ENCODE results near the gene FADS2.

FADS2 gene

DNA sequence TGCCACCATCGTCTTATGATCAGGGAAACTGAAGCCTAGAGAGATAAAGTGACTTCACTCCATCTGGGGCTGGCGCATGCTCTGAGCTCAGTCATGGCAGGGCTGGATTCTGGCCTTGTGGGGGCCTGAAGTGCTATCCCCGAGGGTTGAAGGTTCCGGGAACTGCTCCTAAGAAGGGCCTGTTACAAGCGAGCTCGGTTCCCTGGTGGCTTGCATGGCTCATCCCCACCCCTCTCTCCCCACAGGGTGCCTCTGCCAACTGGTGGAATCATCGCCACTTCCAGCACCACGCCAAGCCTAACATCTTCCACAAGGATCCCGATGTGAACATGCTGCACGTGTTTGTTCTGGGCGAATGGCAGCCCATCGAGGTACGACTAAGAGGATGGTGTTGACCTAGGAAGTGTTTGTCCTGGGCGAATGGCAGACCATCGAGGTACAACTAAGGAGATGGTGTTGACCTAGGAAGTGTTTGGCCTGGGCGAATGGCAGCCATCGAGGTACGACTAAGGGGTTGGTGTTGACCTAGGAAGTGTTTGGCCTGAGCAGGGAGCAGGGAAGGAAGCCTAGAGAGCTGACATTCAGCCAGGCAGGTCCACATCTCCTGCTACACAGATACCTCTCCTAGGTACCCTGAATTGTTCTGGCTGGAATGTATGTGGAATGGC is 19.9 kb downstream of the FADS2 start:
- DNase-seq (ENCODE audit: low read depth) = no peak

- no peak for DNase-seq (ENCODE audit: low read depth)
Observed at GRCh38 chr11:61848631-61849030, 20.5 kb downstream of the FADS2 start.

DNA sequence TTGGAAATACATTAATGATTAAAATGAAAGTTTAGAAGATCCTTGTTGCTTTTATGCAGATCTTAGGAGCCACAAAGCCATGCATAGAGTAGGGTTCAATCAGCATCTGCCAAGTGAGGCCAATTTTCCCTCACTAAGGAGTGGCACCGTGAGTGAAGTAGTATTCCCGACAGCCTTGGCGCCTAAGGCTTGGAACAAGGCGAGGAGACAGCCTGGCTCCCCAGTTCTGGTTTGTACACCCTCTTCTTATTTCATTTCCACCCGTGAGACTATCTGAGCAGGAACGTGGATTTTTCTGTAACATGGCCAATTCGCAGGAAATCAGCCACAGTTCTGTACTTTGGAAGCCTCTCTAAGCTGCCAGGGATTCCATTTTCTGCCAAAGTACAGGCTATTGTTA is 22.6 kb downstream of the FADS2 start:
- DNase-seq (ENCODE audit: low read depth) = no peak

DNA sequence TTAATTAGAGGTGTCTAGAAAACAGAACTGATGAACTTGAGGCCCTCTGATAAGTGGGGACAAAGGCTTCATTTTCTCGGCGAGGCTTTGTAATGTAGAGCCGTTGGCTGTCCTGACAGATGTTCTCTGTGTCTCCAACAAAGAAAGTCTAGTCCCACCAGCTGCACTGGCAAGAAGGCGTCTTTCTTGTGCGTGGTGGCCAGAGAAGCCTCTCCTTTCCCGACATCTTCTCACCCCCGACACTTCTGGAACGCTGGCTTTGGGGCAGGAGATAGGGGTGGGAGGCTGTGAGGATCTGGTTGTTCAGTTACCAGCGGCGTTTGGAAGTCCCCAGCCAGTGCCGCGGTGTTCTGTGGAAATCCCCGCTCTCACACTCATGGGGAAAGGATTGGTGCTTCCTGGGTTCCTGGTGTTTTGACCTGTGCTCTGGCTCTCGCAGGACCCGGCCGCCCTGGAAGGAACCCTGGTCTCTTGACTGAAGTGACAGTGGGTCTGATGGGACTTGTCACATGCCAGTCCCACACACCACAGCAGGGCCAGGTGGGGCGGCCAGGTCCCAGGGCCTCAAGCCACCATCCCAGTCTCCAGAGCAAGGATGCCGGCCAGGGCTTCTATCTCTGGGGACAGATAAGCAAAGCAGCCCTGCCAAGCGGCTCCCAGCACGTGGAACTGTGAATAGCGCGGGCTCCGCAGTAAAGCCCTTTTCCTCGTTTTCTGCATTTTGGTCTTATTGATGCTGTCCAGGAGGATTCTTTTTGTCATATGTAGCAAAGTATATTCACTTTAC is 23.2 kb downstream of the FADS2 start:
- no peak for DNase-seq (ENCODE audit: low read depth)

DNA sequence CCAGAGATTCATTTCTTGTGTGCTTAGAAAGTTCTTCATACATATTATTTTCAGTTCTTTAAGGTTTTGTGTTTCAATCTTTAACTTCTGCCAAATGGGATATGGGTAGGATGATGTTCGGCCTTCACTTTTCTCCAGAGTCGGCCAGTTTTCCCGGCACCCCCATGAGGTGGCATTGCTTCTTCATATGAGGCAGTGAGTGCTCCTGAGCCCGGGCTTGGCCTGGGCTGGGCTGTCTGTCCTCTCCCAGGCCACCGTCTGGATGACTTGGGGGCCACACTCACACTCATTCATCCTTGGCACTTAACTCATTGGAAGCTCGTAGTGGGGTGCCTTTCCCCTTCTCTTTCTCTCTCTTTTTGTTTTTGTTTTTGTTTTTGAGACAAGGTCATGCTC is 23.8 kb downstream of the FADS2 start:
- no peak for DNase-seq (ENCODE audit: low read depth)

GRCh38 chr11:61853698-61854169 is 25.6 kb downstream of the FADS2 start:
- no peak for DNase-seq (ENCODE audit: low read depth)

- no peak for DNase-seq (ENCODE audit: low read depth)
Observed at GRCh38 chr11:61854206-61854895, 26.3 kb downstream of the FADS2 start.

GRCh38 chr11:61854966-61855714 is 27.0 kb downstream of the FADS2 start:
- no peak for DNase-seq (ENCODE audit: low read depth)

DNA sequence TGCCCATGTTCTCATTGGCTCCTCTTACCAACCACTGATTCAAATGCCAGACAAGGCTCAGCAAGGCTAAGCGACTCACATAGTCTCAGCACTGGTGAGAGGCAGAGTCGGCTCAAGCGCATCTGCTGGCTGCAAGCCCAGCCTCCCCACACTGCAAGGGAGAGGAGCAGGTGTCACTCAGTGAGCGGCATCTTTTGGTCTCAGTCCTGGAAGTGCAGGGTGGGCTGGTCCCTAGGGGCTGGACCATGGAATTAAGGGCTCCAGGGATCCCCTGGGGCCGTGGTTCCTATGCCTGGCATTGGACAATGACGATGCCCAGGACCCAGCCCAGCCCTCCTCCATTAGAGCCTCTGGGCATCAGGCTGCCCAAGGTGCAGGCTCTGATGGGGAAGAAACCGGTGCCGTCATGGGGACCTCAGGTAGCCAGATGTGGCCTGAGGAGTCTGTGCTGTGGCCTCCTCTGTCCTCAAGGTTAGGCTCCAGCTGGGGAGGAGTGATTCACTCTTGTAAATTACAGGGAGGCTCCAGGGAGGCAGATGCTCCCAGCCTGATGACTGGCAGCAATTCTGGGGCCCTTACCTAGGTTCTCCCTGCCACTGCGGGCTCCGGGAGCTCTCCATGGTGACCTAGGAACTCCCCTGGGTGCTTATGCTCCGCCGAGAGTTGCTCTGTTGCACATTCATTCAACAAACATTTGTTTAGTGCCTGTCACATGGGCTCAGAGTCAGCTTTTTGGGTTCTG is 28.0 kb downstream of the FADS2 start:
- DNase-seq (ENCODE audit: low read depth) = no peak

DNA sequence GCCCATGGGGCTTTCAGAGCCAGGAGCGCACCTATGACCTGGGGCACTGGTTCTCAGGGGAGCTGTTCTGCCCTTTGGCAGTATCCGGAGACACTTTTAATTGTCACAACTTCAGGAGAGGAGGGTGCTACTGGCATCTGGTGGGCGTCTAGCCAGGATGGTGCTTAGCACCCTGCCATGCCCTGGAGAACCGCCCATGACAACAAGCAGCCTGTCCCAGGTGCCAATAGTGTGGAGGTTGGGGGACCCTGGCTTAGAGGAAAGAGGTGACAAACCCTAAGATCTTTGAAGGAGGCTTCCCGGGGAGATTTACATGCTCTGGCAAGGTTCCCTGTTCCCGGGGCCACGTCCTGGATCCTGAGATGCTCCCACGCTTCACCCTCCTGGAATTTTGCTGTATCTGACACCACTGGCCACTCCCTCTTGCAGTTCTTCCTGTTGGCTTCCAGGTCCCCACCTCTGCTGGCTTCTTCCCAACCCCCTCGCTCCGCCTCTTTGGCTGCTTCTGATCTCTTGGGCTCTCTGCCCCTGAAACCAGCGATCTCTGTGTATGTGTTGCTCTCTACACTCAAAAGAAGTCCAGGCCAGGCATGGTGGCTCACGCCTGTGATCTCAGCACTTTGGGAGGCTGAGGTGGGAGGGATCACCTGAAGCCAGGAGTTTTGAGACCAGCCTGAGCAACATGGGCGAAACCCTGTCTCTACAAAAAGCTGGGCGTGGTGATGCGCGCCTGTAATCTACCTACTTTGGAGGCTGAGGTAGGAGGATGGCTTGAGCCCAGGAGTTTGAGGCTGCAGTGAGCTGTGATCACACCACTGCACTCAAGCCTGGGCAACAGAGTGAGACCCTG is 32.2 kb downstream of the FADS2 start:
- DNase-seq (ENCODE audit: low read depth) = no peak

- DNase-seq (ENCODE audit: low read depth) = no peak
Observed at GRCh38 chr11:61861634-61862033, 33.5 kb downstream of the FADS2 start.

DNA sequence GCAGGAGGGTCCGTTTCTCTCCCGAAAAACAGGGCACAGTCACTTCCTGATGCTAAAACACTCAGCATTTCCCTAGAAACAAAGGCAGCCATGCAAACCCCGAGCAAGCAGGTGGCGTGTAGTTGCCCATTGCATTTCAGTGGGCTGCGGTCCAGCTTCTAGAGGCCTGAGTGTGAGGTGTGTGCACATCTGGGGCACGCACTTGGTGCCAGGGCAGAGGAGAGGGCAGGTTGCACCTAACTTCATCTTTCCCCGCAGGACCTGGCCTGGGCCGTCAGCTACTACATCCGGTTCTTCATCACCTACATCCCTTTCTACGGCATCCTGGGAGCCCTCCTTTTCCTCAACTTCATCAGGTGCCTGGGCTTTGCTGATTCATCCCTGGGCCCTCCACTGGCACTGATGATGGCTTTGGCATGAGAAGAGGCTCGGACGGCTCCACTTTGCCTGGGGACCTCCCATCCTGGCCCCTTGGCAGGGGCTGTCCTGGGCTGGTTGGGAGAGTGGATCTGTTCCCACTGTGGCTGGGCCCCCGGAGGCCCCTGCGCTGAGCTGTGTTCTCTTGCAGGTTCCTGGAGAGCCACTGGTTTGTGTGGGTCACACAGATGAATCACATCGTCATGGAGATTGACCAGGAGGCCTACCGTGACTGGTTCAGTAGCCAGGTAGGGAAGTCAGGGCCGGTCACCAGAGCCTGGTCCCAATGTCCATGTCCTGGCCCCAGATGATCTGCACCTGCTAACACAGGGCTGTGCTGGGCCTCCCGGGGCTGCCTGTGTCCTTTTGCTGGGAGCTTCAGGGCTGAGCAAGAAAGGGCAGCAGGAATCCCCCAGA is 34.8 kb downstream of the FADS2 start:
- no peak for DNase-seq (ENCODE audit: low read depth)

- DNase-seq (ENCODE audit: low read depth) = no peak
Observed at GRCh38 chr11:61863548-61864081, 35.5 kb downstream of the FADS2 start.

DNA sequence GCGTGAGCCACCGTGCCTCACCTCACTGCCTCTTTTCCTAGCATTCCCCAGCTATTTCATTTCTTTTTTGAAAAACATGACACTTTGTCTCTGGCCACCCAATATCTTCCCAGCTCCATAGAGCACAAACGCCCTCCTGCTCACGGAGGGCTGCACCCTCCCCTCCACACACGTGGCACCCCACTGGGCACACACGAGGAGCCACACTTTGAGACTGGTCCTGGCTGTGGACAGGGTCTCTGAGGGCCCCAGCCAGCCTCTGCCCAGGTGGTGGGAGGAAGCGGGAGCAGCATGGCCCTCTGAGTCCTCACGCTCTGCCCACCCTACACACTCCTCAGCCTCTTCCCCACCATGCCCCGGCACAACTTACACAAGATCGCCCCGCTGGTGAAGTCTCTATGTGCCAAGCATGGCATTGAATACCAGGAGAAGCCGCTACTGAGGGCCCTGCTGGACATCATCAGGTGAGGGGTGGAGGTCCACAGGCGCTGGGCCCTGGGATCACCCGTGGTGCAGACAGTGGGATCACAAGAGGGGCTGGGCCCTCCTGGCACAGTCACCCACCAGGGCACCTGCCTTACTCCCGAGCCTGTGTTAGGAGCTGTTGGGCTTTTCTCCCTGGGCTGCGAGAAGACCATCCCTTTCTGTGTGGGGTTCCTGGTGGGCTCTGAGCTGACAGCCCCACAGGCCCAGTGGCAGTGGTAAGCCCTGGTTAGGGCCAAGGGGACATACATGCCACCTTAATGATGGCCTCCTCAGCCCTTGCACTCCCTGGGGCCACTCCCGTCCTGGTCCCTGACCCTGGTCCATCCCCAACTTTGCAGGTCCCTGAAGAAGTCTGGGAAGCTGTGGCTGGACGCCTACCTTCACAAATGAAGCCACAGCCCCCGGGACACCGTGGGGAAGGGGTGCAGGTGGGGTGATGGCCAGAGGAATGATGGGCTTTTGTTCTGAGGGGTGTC is 37.0 kb downstream of the FADS2 start:
- DNase-seq (ENCODE audit: low read depth) = no peak

DNA sequence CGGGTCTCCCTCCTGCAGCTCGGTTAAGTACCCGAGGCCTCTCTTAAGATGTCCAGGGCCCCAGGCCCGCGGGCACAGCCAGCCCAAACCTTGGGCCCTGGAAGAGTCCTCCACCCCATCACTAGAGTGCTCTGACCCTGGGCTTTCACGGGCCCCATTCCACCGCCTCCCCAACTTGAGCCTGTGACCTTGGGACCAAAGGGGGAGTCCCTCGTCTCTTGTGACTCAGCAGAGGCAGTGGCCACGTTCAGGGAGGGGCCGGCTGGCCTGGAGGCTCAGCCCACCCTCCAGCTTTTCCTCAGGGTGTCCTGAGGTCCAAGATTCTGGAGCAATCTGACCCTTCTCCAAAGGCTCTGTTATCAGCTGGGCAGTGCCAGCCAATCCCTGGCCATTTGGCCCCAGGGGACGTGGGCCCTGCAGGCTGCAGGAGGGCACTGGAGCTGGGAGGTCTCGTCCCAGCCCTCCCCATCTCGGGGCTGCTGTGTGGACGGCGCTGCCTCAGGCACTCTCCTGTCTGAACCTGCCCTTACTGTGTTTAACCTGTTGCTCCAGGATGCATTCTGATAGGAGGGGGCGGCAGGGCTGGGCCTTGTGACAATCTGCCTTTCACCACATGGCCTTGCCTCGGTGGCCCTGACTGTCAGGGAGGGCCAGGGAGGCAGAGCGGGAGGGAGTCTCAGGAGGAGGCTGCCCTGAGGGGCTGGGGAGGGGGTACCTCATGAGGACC is 38.3 kb downstream of the FADS2 start:
- DNase-seq (ENCODE audit: low read depth) = no peak

DNA sequence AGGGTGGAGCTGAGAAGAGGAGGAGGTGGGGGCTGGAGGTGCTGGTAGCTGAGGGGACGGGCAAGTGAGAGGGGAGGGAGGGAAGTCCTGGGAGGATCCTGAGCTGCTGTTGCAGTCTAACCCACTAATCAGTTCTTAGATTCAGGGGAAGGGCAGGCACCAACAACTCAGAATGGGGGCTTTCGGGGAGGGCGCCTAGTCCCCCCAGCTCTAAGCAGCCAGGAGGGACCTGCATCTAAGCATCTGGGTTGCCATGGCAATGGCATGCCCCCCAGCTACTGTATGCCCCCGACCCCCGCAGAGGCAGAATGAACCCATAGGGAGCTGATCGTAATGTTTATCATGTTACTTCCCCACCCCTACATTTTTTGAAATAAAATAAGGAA is 38.9 kb downstream of the FADS2 start:
- no peak for DNase-seq (ENCODE audit: low read depth)

GRCh38 chr11:61868571-61869428 is 40.7 kb downstream of the FADS2 start:
- DNase-seq (ENCODE audit: low read depth) = no peak
